ENCODE results near the gene SEMA6A. TPM values are rescaled to one million over a fixed set of nuclear protein-coding genes. Genes with fewer than 3 reads are reported as not detected.

SEMA6A gene
- total RNA-seq, 1 experiment from 2014 or later, result not detected

GRCh38 chr5:116467465-116467843, 107.2 kb downstream of the SEMA6A start:
- BruUV-seq (replicated peaks), result no TSS peak
- no peak overlapping the region for H3K4me3 ChIP-seq (ENCODE audit: low read length)

GRCh38 chr5:116466727-116467464, 107.7 kb downstream of the SEMA6A start:
- no peak overlapping the region for H3K4me2 ChIP-seq (ENCODE audit: low read length)
- no peaks in the 10 kb centered on the region for H3K9me3 ChIP-seq (ENCODE audit: low read length)
- no peak for ATAC-seq
- no peak overlapping the region for H3K27ac ChIP-seq (ENCODE audit: low read length)
- no peaks in the 10 kb centered on the region for H4K20me1 ChIP-seq (ENCODE audit: low read length)
- ChIA-PET POLR2A (ENCODE audit: unreplicated experiment) (no interaction called here), CTCF (no interaction called here)
- no peaks in the 10 kb centered on the region for H3K4me1 ChIP-seq (ENCODE audit: insufficient read depth, low read length)
- no peaks in the 10 kb centered on the region for H3K36me3 ChIP-seq (ENCODE audit: low read depth, low read length)
- H3F3A ChIP-seq (ENCODE audit: low read length, unreplicated experiment), result no peaks in the 10 kb centered on the region
- H2AFZ ChIP-seq (ENCODE audit: low read length), result no peak overlapping the region
- TF ChIP-seq CTCF (conservative IDR thresholded peaks at IDR 0.05; ENCODE audit: low read depth, low read length) (no peak), EZH2phosphoT487 (IDR thresholded peaks at IDR 0.05; ENCODE audit: borderline replicate concordance, low read length) (no peak), EZH2 (IDR thresholded peaks at IDR 0.05; ENCODE audit: low read length, unreplicated experiment) (no peak)
- DNase-seq, result no peak
- intact Hi-C loops (cut with micrococcal nuclease), result no loop called here
- no peak overlapping the region for H3K4me3 ChIP-seq (ENCODE audit: low read length)
- H3K27me3 ChIP-seq (ENCODE audit: low read length), result no peaks in the 10 kb centered on the region
- no peaks in the 10 kb centered on the region for H3K79me2 ChIP-seq (ENCODE audit: low read length)
- no peak overlapping the region for H3K9ac ChIP-seq (ENCODE audit: low read length)
- H3K9me2 ChIP-seq (replicated peaks; ENCODE audit: low read length), result no peaks in the 10 kb centered on the region
- BruUV-seq (replicated peaks), result no TSS peak

More at GRCh38 chr5:116467465-116467843, 107.2 kb downstream of the SEMA6A start:
- Histone ChIP-seq H3F3A (ENCODE audit: low read length, unreplicated experiment) (no peaks in the 10 kb centered on the region), H3K4me2 (ENCODE audit: low read length) (no peak overlapping the region), H3K79me2 (ENCODE audit: low read length) (no peaks in the 10 kb centered on the region), H3K27me3 (ENCODE audit: low read length) (no peaks in the 10 kb centered on the region), H3K36me3 (ENCODE audit: low read depth, low read length) (no peaks in the 10 kb centered on the region), H4K20me1 (ENCODE audit: low read length) (no peaks in the 10 kb centered on the region), H3K4me1 (ENCODE audit: insufficient read depth, low read length) (no peaks in the 10 kb centered on the region), H3K27ac (ENCODE audit: low read length) (no peak overlapping the region), H2AFZ (ENCODE audit: low read length) (no peak overlapping the region), H3K9me3 (ENCODE audit: low read length) (no peaks in the 10 kb centered on the region), H3K9ac (ENCODE audit: low read length) (no peak overlapping the region), H3K9me2 (replicated peaks; ENCODE audit: low read length) (no peaks in the 10 kb centered on the region)
- ChIA-PET POLR2A (ENCODE audit: unreplicated experiment) (no interaction called here), CTCF (no interaction called here)
- ATAC-seq (no peak), DNase-seq (no peak)
- no peak for TF ChIP-seq EZH2phosphoT487 (IDR thresholded peaks at IDR 0.05; ENCODE audit: borderline replicate concordance, low read length)
- no peak for TF ChIP-seq EZH2 (IDR thresholded peaks at IDR 0.05; ENCODE audit: low read length, unreplicated experiment)
- intact Hi-C loops (cut with micrococcal nuclease), result no loop called here

GRCh38 chr5:116465411-116465810, 109.2 kb downstream of the SEMA6A start:
- ATAC-seq, result no peak
- no peaks in the 10 kb centered on the region for H3K9me2 ChIP-seq (replicated peaks; ENCODE audit: low read length)
- CTCF ChIA-PET, result no interaction called here

More at GRCh38 chr5:116465411-116465810, 109.2 kb downstream of the SEMA6A start:
- no peaks in the 10 kb centered on the region for H3K79me2 ChIP-seq (ENCODE audit: low read length)
- H3K9ac ChIP-seq (ENCODE audit: low read length), result no peak overlapping the region
- no peaks in the 10 kb centered on the region for H3F3A ChIP-seq (ENCODE audit: low read length, unreplicated experiment)
- H3K4me1 ChIP-seq (ENCODE audit: insufficient read depth, low read length), result no peaks in the 10 kb centered on the region
- TF ChIP-seq EZH2 (IDR thresholded peaks at IDR 0.05; ENCODE audit: low read length, unreplicated experiment), result no peak
- TF ChIP-seq EZH2phosphoT487 (IDR thresholded peaks at IDR 0.05; ENCODE audit: borderline replicate concordance, low read length), result no peak
- TF ChIP-seq CTCF (conservative IDR thresholded peaks at IDR 0.05; ENCODE audit: low read depth, low read length), result no peak
- no TSS peak for BruUV-seq (replicated peaks)
- no peaks in the 10 kb centered on the region for H3K27me3 ChIP-seq (ENCODE audit: low read length)
- intact Hi-C loops (cut with micrococcal nuclease), result no loop called here
- no peaks in the 10 kb centered on the region for H4K20me1 ChIP-seq (ENCODE audit: low read length)
- H2AFZ ChIP-seq (ENCODE audit: low read length), result no peak overlapping the region
- no peak overlapping the region for H3K4me2 ChIP-seq (ENCODE audit: low read length)
- POLR2A ChIA-PET (ENCODE audit: unreplicated experiment), result no interaction called here
- no peaks in the 10 kb centered on the region for H3K36me3 ChIP-seq (ENCODE audit: low read depth, low read length)
- no peak overlapping the region for H3K27ac ChIP-seq (ENCODE audit: low read length)
- no peak for DNase-seq
- H3K9me3 ChIP-seq (ENCODE audit: low read length), result no peaks in the 10 kb centered on the region
- H3K4me3 ChIP-seq (ENCODE audit: low read length), result no peak overlapping the region

All from PC-3 (cell line).